ENCODE measurements around the gene RASA1.

RASA1 gene

DNA sequence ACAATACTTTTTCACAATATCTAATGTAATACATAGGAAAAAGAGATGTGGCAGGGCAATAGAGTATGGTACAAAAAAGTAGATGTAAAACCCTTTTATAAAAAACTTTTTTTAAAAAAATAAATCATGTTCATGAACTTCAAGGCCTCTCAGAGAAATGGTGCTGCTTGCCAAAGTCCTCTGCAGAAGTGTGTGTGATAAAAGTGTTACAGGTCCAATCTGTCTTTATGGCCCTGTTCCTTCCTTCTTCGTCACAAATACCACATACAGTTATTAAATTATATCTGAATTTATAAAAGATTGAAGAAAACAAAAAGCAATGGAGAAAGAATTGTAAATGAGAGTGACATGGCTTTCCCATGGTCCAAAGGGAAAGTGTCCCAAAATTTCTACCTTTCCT, 166.8 kb downstream of the RASA1 start:
- no peak for TF ChIP-seq CTCF (conservative IDR thresholded peaks at IDR 0.05; ENCODE audit: low read depth, low read length)
- no peak for DNase-seq (ENCODE audit: low read depth)
- no peak overlapping the region for H3K4me3 ChIP-seq (ENCODE audit: low read depth, low read length)

- no peak overlapping the region for H3K4me3 ChIP-seq (ENCODE audit: low read depth, low read length)
- TF ChIP-seq CTCF (conservative IDR thresholded peaks at IDR 0.05; ENCODE audit: low read depth, low read length), result no peak
- DNase-seq (ENCODE audit: low read depth), result no peak
Measured at GRCh38 chr5:87435144-87435694, 167.5 kb downstream of the RASA1 start.

GRCh38 chr5:87437724-87438123, 170.0 kb downstream of the RASA1 start:
- no peak overlapping the region for H3K4me3 ChIP-seq (ENCODE audit: low read depth, low read length)
- DNase-seq (ENCODE audit: low read depth), result no peak
- TF ChIP-seq CTCF (conservative IDR thresholded peaks at IDR 0.05; ENCODE audit: low read depth, low read length), result no peak

- no peak overlapping the region for H3K4me3 ChIP-seq (ENCODE audit: low read depth, low read length)
- TF ChIP-seq CTCF (conservative IDR thresholded peaks at IDR 0.05; ENCODE audit: low read depth, low read length), result no peak
- no peak for DNase-seq (ENCODE audit: low read depth)
Measured at GRCh38 chr5:87438231-87438630, 170.5 kb downstream of the RASA1 start.

Data from choroid plexus epithelial cell (primary cell).